ENCODE measurements around the gene ANGPT4. TPM values are rescaled to one million over a fixed set of nuclear protein-coding genes. Genes with fewer than 3 reads are reported as not detected.

The ANGPT4 gene
- total and polyA plus RNA-seq, 9 of the 15 experiments (the other 6 are each of a cell fraction or from before 2014, with no cell fraction given): not detected

DNA sequence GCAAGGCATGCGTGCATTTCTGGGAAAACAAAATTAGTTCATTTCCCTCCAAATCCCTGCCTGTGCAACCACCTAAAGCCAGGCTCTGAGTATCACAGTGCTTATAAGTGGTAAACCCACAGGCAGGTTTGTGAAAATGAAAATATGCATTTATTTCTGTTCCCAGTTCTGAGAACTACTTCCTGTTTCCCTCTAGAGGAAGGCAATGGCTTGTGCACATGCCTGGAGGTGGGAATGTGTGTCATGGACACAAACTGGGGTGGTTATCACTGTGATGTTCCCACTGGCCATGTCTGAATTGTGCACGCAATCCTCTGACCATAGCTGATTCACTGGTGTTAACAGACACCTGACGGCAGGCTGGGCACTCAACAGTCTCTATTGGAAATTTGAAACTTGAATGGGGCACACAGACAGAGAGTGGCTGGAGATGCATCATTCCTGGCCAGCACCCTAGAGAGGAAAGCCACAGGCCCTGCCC, 56.3 kb downstream of the ANGPT4 start:
- Histone ChIP-seq H3K9me1 (ENCODE audit: control insufficient read depth, insufficient read depth, low read length) (no peaks in the 10 kb centered on the region), H3K79me2 (ENCODE audit: control insufficient read depth, insufficient read depth, low read length) (no peaks in the 10 kb centered on the region), H3K27me3 (ENCODE audit: control insufficient read depth in 2 of 2, insufficient read depth in 2 of 2, low read length in 2 of 2) (no peaks in the 10 kb centered on the region), H3K4me3 (no peak overlapping the region), H4K20me1 (replicated peaks; ENCODE audit: control insufficient read depth, insufficient read depth, low read length) (no peaks in the 10 kb centered on the region), H3K4me1 (replicated peaks in 1 of 2; ENCODE audit: control insufficient read depth in 2 of 2, insufficient read depth in 2 of 2, low read length in 2 of 2) (no peaks in the 10 kb centered on the region; a peak in 1 of 5 replicates), H3K36me3 (ENCODE audit: control insufficient read depth, insufficient read depth, low read length) (no peaks in the 10 kb centered on the region), H3K9me3 (replicated peaks; ENCODE audit: control insufficient read depth, insufficient read depth, low read depth, low read length) (no peaks in the 10 kb centered on the region), H2AFZ (ENCODE audit: low read depth, low read length) (no peak overlapping the region), H3K9ac (ENCODE audit: insufficient read depth in 1 of 2, low read depth in 2 of 2, low read length in 2 of 2) (no peak overlapping the region), H3K4me2 (ENCODE audit: insufficient read depth, low read length) (no peak overlapping the region), H3K27ac (ENCODE audit: extremely low read depth, low read depth, low read length) (no peak overlapping the region)
- TF ChIP-seq ATF7 (IDR thresholded peaks at IDR 0.05) (no peak), ZNF407 (IDR thresholded peaks at IDR 0.05; ENCODE audit: low read depth) (no peak), BMI1 (IDR thresholded peaks at IDR 0.05; ENCODE audit: low read length) (no peak), ZNF232 (CRISPR knock-in tag; IDR thresholded peaks at IDR 0.05) (no peak), ZNF551 (CRISPR knock-in tag; IDR thresholded peaks at IDR 0.05) (no peak), ZNF583 (CRISPR knock-in tag; IDR thresholded peaks at IDR 0.05) (no peak), NCOA6 (IDR thresholded peaks at IDR 0.05) (no peak), ATF3 (IDR thresholded peaks at IDR 0.05) (no peak), ATF3 (CRISPR knock-in tag; conservative IDR thresholded peaks at IDR 0.05) (no peak), NFRKB (IDR thresholded peaks at IDR 0.05; ENCODE audit: low read depth) (no peak), ELF2 (CRISPR knock-in tag; IDR thresholded peaks at IDR 0.05) (no peak)
- ChIA-PET POLR2A (interaction anchor here (0.7 kb wide), 1 partner anchor 29 kb away, joined by 3 read pairs; no protein-coding TSS in a partner anchor), CTCF (ENCODE audit: low intra/inter-chr PET ratio) (no interaction called here)
- intact Hi-C loops (cut with micrococcal nuclease) (no loop called here), in situ Hi-C loops (cut with MboI) (no loop called here)
- no peak for FAIRE-seq
- WGBS (ENCODE audit: insufficient coverage, low coverage, missing lambda C conversion rate): 16% methylated on average over 3 of the region's 3 CpGs
- no peak for ATAC-seq
- no TSS peak for BruUV-seq (replicated peaks)
- no peak for DNase-seq (ENCODE audit: extremely low read depth in 1 of 4, low spot score in 3 of 4)

Data from K562 (cell line).